ENCODE results near the gene INTS13.

GRCh38 chr12:26855337-26855736, 82.4 kb downstream of the INTS13 start:
- TF ChIP-seq REST (IDR thresholded peaks at IDR 0.05) (no peak), CTCF (IDR thresholded peaks at IDR 0.05; ENCODE audit: low read depth, low read length, missing input control) (no peak), GABPA (IDR thresholded peaks at IDR 0.05 in 1 of 2, conservative IDR thresholded peaks at IDR 0.05 in 1 of 2) (no peak), RXRA (IDR thresholded peaks at IDR 0.05) (no peak), JUND (IDR thresholded peaks at IDR 0.05) (no peak), YY1 (IDR thresholded peaks at IDR 0.05) (no peak), TAF1 (conservative IDR thresholded peaks at IDR 0.05) (no peak)

All from liver (tissue), 3 donors.